GM12878 (cell line): ENCODE results near the gene IL36A.

Experiments used
- EP300 ChIP-seq, 2 experiments: fragments of 150-350 bp in 1 of 2; IDR thresholded peaks; 2 replicates each; pipeline ENCODE4 v1.6.1; 2011 to 2012; ENCODE audit warnings: low read depth in 2 of 2, low read length in 2 of 2, borderline replicate concordance in 1 of 2, improper control_type of control experiment in 1 of 2, inconsistent platforms in 1 of 2; ENCODE audit not compliant: control insufficient read depth in 1 of 2
- RELA ChIP-seq: fragments of 450-650 bp; IDR thresholded peaks from 2 replicates; pipeline ENCODE4 v1.8.0; 2014; ENCODE audit warnings: borderline replicate concordance; ENCODE audit not compliant: partially characterized antibody
- SRF ChIP-seq, 2 experiments: IDR thresholded peaks; 2 replicates each; pipeline ENCODE4 v1.6.1; 2011; ENCODE audit warnings: low read depth in 2 of 2, low read length in 2 of 2, mild to moderate bottlenecking in 1 of 2, moderate library complexity in 1 of 2
- SUZ12 ChIP-seq: fragments of 200-600 bp; sonication (generic); IDR thresholded peaks from one replicate; pipeline ENCODE4 v1.6.1; 2018; ENCODE audit warnings: antibody characterized with exemption, mild to moderate bottlenecking; ENCODE audit not compliant: unreplicated experiment
- TF ChIP-seq, protein P1 (sequence below): fragments of 450-650 bp; formaldehyde crosslinking; IDR thresholded peaks from 2 replicates; pipeline ENCODE4 v1.5.0; 2022; ENCODE audit warnings: mild to moderate bottlenecking, missing genetic modification characterization
- TF ChIP-seq, protein P2 (sequence below): fragments of 450-650 bp; IDR thresholded peaks from 2 replicates; pipeline ENCODE4 v1.6.1; 2018; ENCODE audit warnings: mild to moderate bottlenecking, low read depth, moderate library complexity; ENCODE audit not compliant: partially characterized antibody
- TF ChIP-seq, protein P3 (sequence below), 3 experiments: IDR thresholded peaks in 2 of 3; conservative IDR thresholded peaks in 1 of 3; 2 replicates each; pipeline ENCODE4 v1.5.1; 2011; ENCODE audit warnings: low read depth in 3 of 3, low read length in 3 of 3, mild to moderate bottlenecking in 3 of 3, control low read depth in 2 of 3, moderate library complexity in 2 of 3, inconsistent platforms in 1 of 3, mixed read lengths in 1 of 3; ENCODE audit not compliant: control insufficient read depth in 2 of 3, insufficient read depth in 1 of 3; ENCODE audit errors: extremely low read depth in 1 of 3

DNA sequence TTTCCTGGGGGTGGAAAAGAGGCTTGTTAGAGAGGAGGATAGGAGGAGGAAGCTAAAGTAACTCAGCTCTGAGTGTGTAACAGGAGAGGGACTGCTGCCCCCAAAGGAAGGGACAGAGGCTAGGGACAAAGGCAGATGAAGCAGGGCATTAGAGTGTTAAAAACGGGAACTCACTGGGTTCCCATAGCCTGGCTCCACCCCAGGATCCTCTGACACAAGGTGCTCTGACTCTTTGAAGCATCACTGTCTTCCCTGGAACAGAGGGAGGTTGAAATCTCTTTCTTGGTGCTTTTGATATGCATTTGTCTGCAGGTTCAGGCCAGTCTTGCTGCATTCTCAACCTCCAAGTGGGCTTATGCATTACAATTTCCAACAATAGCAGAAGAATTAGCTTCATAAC, 22.9 kb downstream of the IL36A start:
- TF ChIP-seq, protein P1, sequence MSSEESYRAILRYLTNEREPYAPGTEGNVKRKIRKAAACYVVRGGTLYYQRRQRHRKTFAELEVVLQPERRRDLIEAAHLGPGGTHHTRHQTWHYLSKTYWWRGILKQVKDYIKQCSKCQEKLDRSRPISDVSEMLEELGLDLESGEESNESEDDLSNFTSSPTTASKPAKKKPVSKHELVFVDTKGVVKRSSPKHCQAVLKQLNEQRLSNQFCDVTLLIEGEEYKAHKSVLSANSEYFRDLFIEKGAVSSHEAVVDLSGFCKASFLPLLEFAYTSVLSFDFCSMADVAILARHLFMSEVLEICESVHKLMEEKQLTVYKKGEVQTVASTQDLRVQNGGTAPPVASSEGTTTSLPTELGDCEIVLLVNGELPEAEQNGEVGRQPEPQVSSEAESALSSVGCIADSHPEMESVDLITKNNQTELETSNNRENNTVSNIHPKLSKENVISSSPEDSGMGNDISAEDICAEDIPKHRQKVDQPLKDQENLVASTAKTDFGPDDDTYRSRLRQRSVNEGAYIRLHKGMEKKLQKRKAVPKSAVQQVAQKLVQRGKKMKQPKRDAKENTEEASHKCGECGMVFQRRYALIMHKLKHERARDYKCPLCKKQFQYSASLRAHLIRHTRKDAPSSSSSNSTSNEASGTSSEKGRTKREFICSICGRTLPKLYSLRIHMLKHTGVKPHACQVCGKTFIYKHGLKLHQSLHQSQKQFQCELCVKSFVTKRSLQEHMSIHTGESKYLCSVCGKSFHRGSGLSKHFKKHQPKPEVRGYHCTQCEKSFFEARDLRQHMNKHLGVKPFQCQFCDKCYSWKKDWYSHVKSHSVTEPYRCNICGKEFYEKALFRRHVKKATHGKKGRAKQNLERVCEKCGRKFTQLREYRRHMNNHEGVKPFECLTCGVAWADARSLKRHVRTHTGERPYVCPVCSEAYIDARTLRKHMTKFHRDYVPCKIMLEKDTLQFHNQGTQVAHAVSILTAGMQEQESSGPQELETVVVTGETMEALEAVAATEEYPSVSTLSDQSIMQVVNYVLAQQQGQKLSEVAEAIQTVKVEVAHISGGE (CRISPR knock-in tag): no peak
- TF ChIP-seq, protein P2, sequence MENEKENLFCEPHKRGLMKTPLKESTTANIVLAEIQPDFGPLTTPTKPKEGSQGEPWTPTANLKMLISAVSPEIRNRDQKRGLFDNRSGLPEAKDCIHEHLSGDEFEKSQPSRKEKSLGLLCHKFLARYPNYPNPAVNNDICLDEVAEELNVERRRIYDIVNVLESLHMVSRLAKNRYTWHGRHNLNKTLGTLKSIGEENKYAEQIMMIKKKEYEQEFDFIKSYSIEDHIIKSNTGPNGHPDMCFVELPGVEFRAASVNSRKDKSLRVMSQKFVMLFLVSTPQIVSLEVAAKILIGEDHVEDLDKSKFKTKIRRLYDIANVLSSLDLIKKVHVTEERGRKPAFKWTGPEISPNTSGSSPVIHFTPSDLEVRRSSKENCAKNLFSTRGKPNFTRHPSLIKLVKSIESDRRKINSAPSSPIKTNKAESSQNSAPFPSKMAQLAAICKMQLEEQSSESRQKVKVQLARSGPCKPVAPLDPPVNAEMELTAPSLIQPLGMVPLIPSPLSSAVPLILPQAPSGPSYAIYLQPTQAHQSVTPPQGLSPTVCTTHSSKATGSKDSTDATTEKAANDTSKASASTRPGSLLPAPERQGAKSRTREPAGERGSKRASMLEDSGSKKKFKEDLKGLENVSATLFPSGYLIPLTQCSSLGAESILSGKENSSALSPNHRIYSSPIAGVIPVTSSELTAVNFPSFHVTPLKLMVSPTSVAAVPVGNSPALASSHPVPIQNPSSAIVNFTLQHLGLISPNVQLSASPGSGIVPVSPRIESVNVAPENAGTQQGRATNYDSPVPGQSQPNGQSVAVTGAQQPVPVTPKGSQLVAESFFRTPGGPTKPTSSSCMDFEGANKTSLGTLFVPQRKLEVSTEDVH: no peak
- TF ChIP-seq EP300 (IDR thresholded peaks at IDR 0.05; ENCODE audit: borderline replicate concordance in 1 of 2, control insufficient read depth in 1 of 2, low read depth in 2 of 2, low read length in 2 of 2): no peak
- TF ChIP-seq, protein P3, sequence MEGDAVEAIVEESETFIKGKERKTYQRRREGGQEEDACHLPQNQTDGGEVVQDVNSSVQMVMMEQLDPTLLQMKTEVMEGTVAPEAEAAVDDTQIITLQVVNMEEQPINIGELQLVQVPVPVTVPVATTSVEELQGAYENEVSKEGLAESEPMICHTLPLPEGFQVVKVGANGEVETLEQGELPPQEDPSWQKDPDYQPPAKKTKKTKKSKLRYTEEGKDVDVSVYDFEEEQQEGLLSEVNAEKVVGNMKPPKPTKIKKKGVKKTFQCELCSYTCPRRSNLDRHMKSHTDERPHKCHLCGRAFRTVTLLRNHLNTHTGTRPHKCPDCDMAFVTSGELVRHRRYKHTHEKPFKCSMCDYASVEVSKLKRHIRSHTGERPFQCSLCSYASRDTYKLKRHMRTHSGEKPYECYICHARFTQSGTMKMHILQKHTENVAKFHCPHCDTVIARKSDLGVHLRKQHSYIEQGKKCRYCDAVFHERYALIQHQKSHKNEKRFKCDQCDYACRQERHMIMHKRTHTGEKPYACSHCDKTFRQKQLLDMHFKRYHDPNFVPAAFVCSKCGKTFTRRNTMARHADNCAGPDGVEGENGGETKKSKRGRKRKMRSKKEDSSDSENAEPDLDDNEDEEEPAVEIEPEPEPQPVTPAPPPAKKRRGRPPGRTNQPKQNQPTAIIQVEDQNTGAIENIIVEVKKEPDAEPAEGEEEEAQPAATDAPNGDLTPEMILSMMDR (IDR thresholded peaks at IDR 0.05 in 2 of 3, conservative IDR thresholded peaks at IDR 0.05 in 1 of 3; ENCODE audit: control insufficient read depth in 2 of 3, extremely low read depth in 1 of 3, insufficient read depth in 1 of 3, low read depth in 3 of 3, low read length in 3 of 3): no peak
- TF ChIP-seq RELA: no peak
- TF ChIP-seq SRF (IDR thresholded peaks at IDR 0.05; ENCODE audit: low read depth in 2 of 2, low read length in 2 of 2): no peak
- no peak for TF ChIP-seq SUZ12
